Stimulated activated effector memory CD8-positive, alpha-beta T cell treated with anti-CD3 and anti-CD28 coated beads, Interleukin-12 subunit alpha, Interleukin-12 subunit beta, amount 100 ng/mL, for 72 hours (primary cell): Measurements from ENCODE around the gene FRY.

ENCODE experiments used
- ATAC-seq: fragments of 150-1000 bp; cut with Tn5 transposase; 2 replicates; pipeline ENCODE4 v1.10.0; 2021
- DNase-seq, 2 donors: peaks; one replicate each; pipeline ENCODE4 v3.0.0; 2021 to 2022; ENCODE audit warnings: low spot score in 2 of 2
- H3K27ac Mint-ChIP-seq: one replicate; pipeline ENCODE4 v1.8.0; 2022; ENCODE audit warnings: mild to moderate bottlenecking, mixed read lengths
- H3K36me3 Mint-ChIP-seq: one replicate; pipeline ENCODE4 v1.8.0; 2022; ENCODE audit warnings: mild to moderate bottlenecking, mixed read lengths
- H3K4me1 Mint-ChIP-seq: one replicate; pipeline ENCODE4 v1.8.0; 2022; ENCODE audit warnings: mixed read lengths
- H3K4me3 Mint-ChIP-seq: one replicate; pipeline ENCODE4 v1.8.0; 2022; ENCODE audit warnings: mild to moderate bottlenecking, mixed read lengths
- H3K9me3 Mint-ChIP-seq: one replicate; pipeline ENCODE4 v1.8.0; 2022; ENCODE audit warnings: mixed read lengths

Gene FRY

DNA sequence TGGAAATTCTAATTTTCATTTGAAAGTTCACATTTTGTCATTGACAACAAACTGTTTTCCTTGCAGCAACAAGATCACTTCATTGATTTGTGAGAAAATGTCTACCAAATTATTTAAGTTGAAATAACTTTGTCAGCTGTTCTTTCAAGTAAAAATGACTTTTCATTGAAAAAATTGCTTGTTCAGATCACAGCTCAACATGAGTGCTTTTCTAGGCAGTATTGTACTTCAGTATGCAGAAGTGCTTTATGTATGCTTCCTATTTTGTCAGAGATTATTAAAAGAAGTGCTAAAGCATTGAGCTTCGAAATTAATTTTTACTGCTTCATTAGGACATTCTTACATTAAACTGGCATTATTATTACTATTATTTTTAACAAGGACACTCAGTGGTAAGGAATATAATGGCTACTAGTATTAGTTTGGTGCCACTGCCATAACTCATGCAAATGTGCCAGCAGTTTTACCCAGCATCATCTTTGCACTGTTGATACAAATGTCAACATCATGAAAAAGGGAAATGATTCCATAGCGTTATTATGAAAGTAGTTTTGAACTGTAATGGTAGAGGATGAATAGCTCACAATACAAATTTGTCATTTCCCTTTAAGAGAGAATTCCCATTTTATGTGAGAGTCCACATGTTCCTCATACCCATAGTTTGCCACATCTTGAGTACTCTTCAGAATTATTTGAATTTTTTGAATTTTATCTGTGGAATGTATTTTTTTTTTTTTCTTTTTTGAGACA lies 286.3 kb downstream of the FRY start:
- peaks cover 10% of the 10 kb centered on the region for H3K4me1 Mint-ChIP-seq
- DNase-seq (no peak), ATAC-seq (no peak)
- H3K4me3 Mint-ChIP-seq, result no peak overlapping the region
- H3K27ac Mint-ChIP-seq, result no peak overlapping the region
- peaks cover 26% of the 10 kb centered on the region for H3K36me3 Mint-ChIP-seq
- H3K9me3 Mint-ChIP-seq, result no peaks in the 10 kb centered on the region

DNA sequence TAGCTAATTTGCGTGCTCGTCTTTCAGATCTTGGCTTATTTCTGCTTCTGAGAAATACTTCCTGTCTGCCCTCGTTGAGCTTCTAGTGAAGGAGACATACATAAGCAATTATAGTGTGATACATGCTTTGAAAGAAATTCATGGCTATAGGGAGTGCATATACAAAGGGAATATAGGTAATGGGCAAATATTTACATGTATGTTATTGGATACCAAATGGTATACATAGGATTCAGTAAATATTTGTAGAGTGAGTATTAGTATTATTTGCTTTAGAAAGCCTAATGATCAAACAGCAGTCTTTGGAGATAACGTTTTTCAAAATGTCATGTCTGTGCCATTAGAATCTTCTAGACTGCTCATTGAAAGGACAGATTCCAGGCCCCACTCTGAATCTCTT lies 289.0 kb downstream of the FRY start:
- Mint-ChIP-seq H3K27ac (no peak overlapping the region), H3K4me3 (no peak overlapping the region), H3K9me3 (no peaks in the 10 kb centered on the region), H3K36me3 (peaks cover 23% of the 10 kb centered on the region), H3K4me1 (no peaks in the 10 kb centered on the region)
- no peak for DNase-seq
- no peak for ATAC-seq

DNA sequence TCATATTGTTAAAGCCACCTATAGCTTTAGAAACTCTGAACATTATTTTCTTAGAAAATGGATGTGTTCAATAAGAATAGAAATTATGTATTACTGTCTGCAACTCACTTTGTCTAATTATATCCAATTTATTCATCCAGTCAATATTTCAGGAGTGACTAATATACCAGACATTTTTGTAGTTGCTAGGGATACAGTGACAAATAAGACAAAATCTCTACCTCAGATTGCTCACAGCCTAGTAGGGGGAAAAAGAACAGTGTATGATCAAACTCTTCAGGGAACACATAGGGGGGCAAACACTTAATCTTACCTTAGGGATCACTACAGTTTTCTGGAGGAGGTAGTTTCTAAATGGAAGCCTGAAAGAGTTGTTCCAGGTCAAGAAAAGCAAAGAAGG lies 292.3 kb downstream of the FRY start:
- no peak overlapping the region for H3K27ac Mint-ChIP-seq
- H3K4me3 Mint-ChIP-seq, result no peak overlapping the region
- no peaks in the 10 kb centered on the region for H3K9me3 Mint-ChIP-seq
- H3K4me1 Mint-ChIP-seq, result no peaks in the 10 kb centered on the region
- no peak for DNase-seq
- peaks cover 27% of the 10 kb centered on the region for H3K36me3 Mint-ChIP-seq
- no peak for ATAC-seq

DNA sequence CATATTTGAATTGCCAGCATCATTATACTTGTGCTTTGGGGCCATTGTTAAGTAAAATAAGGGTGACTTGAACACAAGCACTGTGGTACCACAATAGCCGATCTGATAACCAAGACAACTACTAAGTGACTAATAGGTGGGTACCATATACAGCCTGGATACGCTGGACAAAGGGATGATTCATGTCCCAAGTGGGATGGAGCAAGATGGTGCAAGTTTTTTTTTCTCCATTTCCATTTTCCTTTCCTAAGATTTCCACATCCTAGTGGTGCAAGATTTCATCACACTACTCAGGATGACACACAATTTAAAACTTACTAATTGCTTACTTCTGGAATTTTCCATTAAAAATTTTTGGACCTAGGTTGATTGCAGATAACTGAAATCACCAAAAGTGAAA lies 298.9 kb downstream of the FRY start:
- H3K4me3 Mint-ChIP-seq, result no peak overlapping the region
- ATAC-seq (no peak), DNase-seq (no peak)
- H3K9me3 Mint-ChIP-seq, result no peaks in the 10 kb centered on the region
- no peaks in the 10 kb centered on the region for H3K4me1 Mint-ChIP-seq
- peaks cover 52% of the 10 kb centered on the region for H3K36me3 Mint-ChIP-seq
- H3K27ac Mint-ChIP-seq, result no peak overlapping the region

DNA sequence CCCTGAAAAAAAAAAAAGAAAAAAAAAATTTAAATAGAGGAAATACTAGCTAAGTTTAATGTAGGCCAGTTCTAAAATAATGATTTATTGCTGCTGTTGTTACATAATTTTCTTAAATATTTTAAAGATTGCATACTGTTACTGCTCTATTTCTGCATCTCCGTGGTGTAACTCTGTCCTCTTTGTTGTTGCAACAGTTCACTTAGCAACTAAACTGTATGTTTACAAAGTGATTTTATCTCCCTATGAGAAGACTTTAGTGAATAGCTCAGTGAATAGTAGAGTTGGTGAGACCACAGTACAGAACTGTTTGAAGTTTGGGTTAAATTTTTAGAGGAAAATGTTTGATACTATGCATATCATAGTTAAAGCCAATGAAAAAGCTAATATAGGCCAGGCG lies 303.1 kb downstream of the FRY start:
- DNase-seq (no peak), ATAC-seq (no peak)
- Mint-ChIP-seq H3K4me3 (no peak overlapping the region), H3K36me3 (peaks cover 60% of the 10 kb centered on the region), H3K9me3 (no peaks in the 10 kb centered on the region), H3K27ac (no peak overlapping the region), H3K4me1 (no peaks in the 10 kb centered on the region)

DNA sequence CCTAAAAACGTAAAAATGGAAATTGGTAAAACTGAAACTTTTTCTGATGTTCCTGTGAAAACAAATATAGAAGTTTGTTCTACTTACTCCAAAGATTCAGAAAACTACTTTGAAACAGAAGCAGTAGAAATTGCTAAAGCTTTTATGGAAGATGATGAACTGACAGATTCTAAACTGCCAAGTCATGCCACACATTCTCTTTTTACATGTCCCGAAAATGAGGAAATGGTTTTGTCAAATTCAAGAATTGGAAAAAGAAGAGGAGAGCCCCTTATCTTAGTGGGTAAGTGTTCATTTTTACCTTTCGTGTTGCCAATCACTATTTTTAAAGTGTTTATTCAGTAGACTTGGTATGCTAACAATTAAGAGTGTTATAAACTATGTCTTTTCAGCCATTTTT lies 309.3 kb downstream of the FRY start:
- H3K36me3 Mint-ChIP-seq, result peaks cover 22% of the 10 kb centered on the region
- H3K9me3 Mint-ChIP-seq, result no peaks in the 10 kb centered on the region
- H3K4me3 Mint-ChIP-seq, result no peak overlapping the region
- ATAC-seq (no peak), DNase-seq (no peak)
- H3K4me1 Mint-ChIP-seq, result no peaks in the 10 kb centered on the region
- H3K27ac Mint-ChIP-seq, result no peak overlapping the region

DNA sequence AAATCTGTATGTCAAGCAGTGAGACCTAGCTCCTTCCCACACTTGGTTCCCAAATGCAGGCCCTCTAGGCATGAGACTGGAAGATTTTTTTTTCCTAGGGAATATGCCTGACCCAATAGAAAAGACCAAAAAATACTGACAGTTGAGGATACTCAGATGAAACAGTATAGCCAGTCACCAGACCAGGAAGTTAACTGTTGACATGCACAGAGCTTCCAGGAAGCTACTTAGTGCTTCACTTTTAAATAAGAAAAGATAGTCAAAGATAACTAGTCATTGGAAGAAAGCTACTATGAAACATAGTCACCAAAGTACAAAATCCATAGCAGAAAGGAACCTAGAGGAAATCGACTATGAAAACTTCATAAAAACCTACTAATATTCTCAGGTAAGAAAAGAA lies 316.1 kb downstream of the FRY start:
- Mint-ChIP-seq H3K27ac (no peak overlapping the region), H3K4me1 (no peaks in the 10 kb centered on the region)
- ATAC-seq, result no peak

More for the DNA sequence above, 316.1 kb downstream of the FRY start:
- no peak for DNase-seq
- peaks cover 23% of the 10 kb centered on the region for H3K36me3 Mint-ChIP-seq
- no peaks in the 10 kb centered on the region for H3K9me3 Mint-ChIP-seq
- H3K4me3 Mint-ChIP-seq, result no peak overlapping the region
